ENCODE results near the gene LCN2. TPM values are rescaled to one million over a fixed set of nuclear protein-coding genes. Genes with fewer than 3 reads are reported as not detected.

LCN2 gene
- total RNA-seq, 4 donors from 2014 or later, result 36.2 to 931 (median 809) TPM

GRCh38 chr9:128102196-128102595 lies 47.1 kb upstream of the LCN2 start:
- DNase-seq, result no peak
- Histone ChIP-seq H3K27ac (peak overlapping the region in 2 of 4 donors; percentile 53 to 92), H3K36me3 (peaks cover 26 to 69% (median 56%) of the 10 kb centered on the region in 3 donors), H3K4me1 (peaks cover 29 to 72% (median 33%) of the 10 kb centered on the region in 3 donors), H3K9me3 (no peaks in the 10 kb centered on the region), H3K4me3 (no peak overlapping the region), H3K27me3 (no peaks in the 10 kb centered on the region)
- WGBS, 2 donors, result 83 to 84% methylated on average over 5 of the region's 13 CpGs
- intact Hi-C loops (cut with DNase I), result loop anchor here (10.0 kb wide), 1 partner anchor 157 kb away; no protein-coding TSS in a partner anchor
- no peak for TF ChIP-seq POLR2A (IDR thresholded peaks at IDR 0.05)
- TF ChIP-seq CTCF (IDR thresholded peaks at IDR 0.05), result no peak

- intact Hi-C loops (cut with DNase I), result loop anchor here (10.0 kb wide), 1 partner anchor 158 kb away; no protein-coding TSS in a partner anchor
- Histone ChIP-seq H3K4me3 (no peak overlapping the region), H3K9me3 (no peaks in the 10 kb centered on the region), H3K36me3 (peaks cover 32 to 77% (median 65%) of the 10 kb centered on the region in 3 donors), H3K4me1 (peaks cover 22 to 63% (median 27%) of the 10 kb centered on the region in 3 donors), H3K27ac (peak overlapping the region in 2 of 4 donors; percentile 38 to 92), H3K27me3 (no peaks in the 10 kb centered on the region)
- DNase-seq, result no peak
- TF ChIP-seq POLR2A (IDR thresholded peaks at IDR 0.05) (no peak), CTCF (IDR thresholded peaks at IDR 0.05) (no peak)
- 63 to 92% methylated on average over 10 to 16 of the region's 23 CpGs for WGBS, 2 donors
Observed at GRCh38 chr9:128102861-128103588, 46.2 kb upstream of the LCN2 start.

- Histone ChIP-seq H3K9me3 (no peaks in the 10 kb centered on the region), H3K36me3 (peaks cover 32 to 82% (median 70%) of the 10 kb centered on the region in 3 donors), H3K4me1 (peaks cover 22 to 58% (median 24%) of the 10 kb centered on the region in 3 donors), H3K27ac (peak overlapping the region in 2 of 4 donors; percentile 31 to 38), H3K4me3 (no peak overlapping the region), H3K27me3 (no peaks in the 10 kb centered on the region)
- WGBS, 2 donors, result 66% methylated on average over 6 to 7 of the region's 8 CpGs
- intact Hi-C loops (cut with DNase I), result loop anchor here (10.0 kb wide), 1 partner anchor 159 kb away; no protein-coding TSS in a partner anchor
- TF ChIP-seq POLR2A (IDR thresholded peaks at IDR 0.05), result no peak
- TF ChIP-seq CTCF (IDR thresholded peaks at IDR 0.05), result peak in 1 of 6 experiments; percentile 18
- no peak for DNase-seq
Observed at GRCh38 chr9:128103589-128103962, 45.7 kb upstream of the LCN2 start.

- 50 to 71% methylated on average over 4 to 5 of the region's 6 CpGs for WGBS, 2 donors
- DNase-seq, result no peak
- H3K4me1 ChIP-seq, result peaks cover 18 to 54% (median 18%) of the 10 kb centered on the region in 3 donors
Observed at GRCh38 chr9:128104171-128104618, 45.1 kb upstream of the LCN2 start.

More at GRCh38 chr9:128104171-128104618, 45.1 kb upstream of the LCN2 start:
- Histone ChIP-seq H3K9me3 (no peaks in the 10 kb centered on the region), H3K27ac (peak overlapping the region in 3 of 4 donors; percentile 38 to 45 (median 40)), H3K4me3 (no peak overlapping the region), H3K36me3 (peaks cover 32 to 89% (median 75%) of the 10 kb centered on the region in 3 donors), H3K27me3 (no peaks in the 10 kb centered on the region)
- intact Hi-C loops (cut with DNase I), result loop anchor here (10.0 kb wide), 1 partner anchor 159 kb away; no protein-coding TSS in a partner anchor
- no peak for TF ChIP-seq POLR2A (IDR thresholded peaks at IDR 0.05)
- no peak for TF ChIP-seq CTCF (IDR thresholded peaks at IDR 0.05)
